Fibroblast of villous mesenchyme (primary cell): ENCODE measurements around the gene COX14. TPM values are rescaled to one million over a fixed set of nuclear protein-coding genes. Genes with fewer than 3 reads are reported as not detected.
A peak's percentile ranks its signal among the peaks of the same experiment; 100 is the strongest.
"Not testable (repeated sequence)": the region's sequence is repeated elsewhere in the genome, so short reads cannot be mapped to it uniquely, and the experiment has no call there.

ENCODE experiments used
- DNase-seq: peaks from one replicate; pipeline ENCODE4 v3.0.0-alpha.2; 2010; ENCODE audit warnings: low read depth
- H3K4me3 ChIP-seq: 2 replicates; pipeline ENCODE4 v1.5.1; 2011; ENCODE audit warnings: low read depth, mild to moderate bottlenecking, low read length
- CTCF ChIP-seq: IDR thresholded peaks from 2 replicates; pipeline ENCODE4 v1.5.1; 2012; ENCODE audit warnings: low read depth, mild to moderate bottlenecking, low read length; ENCODE audit not compliant: insufficient read depth
- total RNA-seq: library from RNA; depleted of rRNA; stranded (reverse); fragments of >200 nt; gene quantifications from 2 replicates; pipeline ENCODE4 v1.2.3, GENCODE V29; 2012

COX14 gene
- total RNA-seq, 1 donor = 36.7 TPM

- no peak overlapping the region for H3K4me3 ChIP-seq
- DNase-seq = no peak
- TF ChIP-seq CTCF = no peak
These were observed 17.3 kb downstream of the COX14 start for GRCh38 chr12:50129290-50129689.

GRCh38 chr12:50132505-50133135 lies 20.6 kb downstream of the COX14 start:
- peak; percentile 53 for TF ChIP-seq CTCF
- DNase-seq = peak; percentile 60
- H3K4me3 ChIP-seq = no peak overlapping the region

GRCh38 chr12:50142993-50143392 lies 31.0 kb downstream of the COX14 start:
- DNase-seq = no peak
- TF ChIP-seq CTCF = no peak
- no peak overlapping the region for H3K4me3 ChIP-seq

- no peak for TF ChIP-seq CTCF
- DNase-seq = no peak
- H3K4me3 ChIP-seq = no peak overlapping the region
These were observed 33.4 kb downstream of the COX14 start for GRCh38 chr12:50145439-50145838.

- no peak for DNase-seq
- no peak for TF ChIP-seq CTCF
- no peak overlapping the region for H3K4me3 ChIP-seq
These were observed 35.2 kb downstream of the COX14 start for GRCh38 chr12:50147281-50147680.

GRCh38 chr12:50148011-50148410 lies 36.0 kb downstream of the COX14 start:
- H3K4me3 ChIP-seq, DNase-seq: not testable (repeated sequence)

- no peak overlapping the region for H3K4me3 ChIP-seq
- TF ChIP-seq CTCF = no peak
- no peak for DNase-seq
These were observed 37.3 kb downstream of the COX14 start for GRCh38 chr12:50149311-50149710.
